ENCODE measurements around the gene DLGAP4. TPM values are rescaled to one million over a fixed set of nuclear protein-coding genes. Genes with fewer than 3 reads are reported as not detected.

Gene DLGAP4
- total RNA-seq, 1 experiment from 2014 or later = 40.3 TPM

GRCh38 chr20:36370991-36371790 is 65.1 kb downstream of the DLGAP4 start:
- Histone ChIP-seq H3K27me3 (ENCODE audit: insufficient read depth, low read length) (0 out of 2 replicates have a peak, but pooled peaks cover 2% of the 10 kb centered on the region), H3K4me2 (ENCODE audit: low read length) (no peak overlapping the region), H3K9me2 (ENCODE audit: insufficient read depth) (no peaks in the 10 kb centered on the region), H4K20me1 (ENCODE audit: insufficient read depth) (no peaks in the 10 kb centered on the region), H3K27ac (ENCODE audit: low read depth, low read length) (no peak overlapping the region), H2AFZ (ENCODE audit: low read depth, low read length, poor library complexity, severe bottlenecking) (no peak overlapping the region), H3K4me3 (replicated peaks in 1 of 2; ENCODE audit: low read depth in 1 of 2, low read length in 2 of 2) (no peak overlapping the region), H3K9me3 (ENCODE audit: control insufficient read depth in 1 of 2, insufficient read depth in 1 of 2, low read depth in 1 of 2, low read length in 2 of 2) (no peaks in the 10 kb centered on the region), H3K9ac (ENCODE audit: low read length) (no peak overlapping the region), H3K4me1 (ENCODE audit: control insufficient read depth in 1 of 2, insufficient read depth in 2 of 2, low read length in 2 of 2) (no peaks in the 10 kb centered on the region), H3K79me2 (ENCODE audit: insufficient read depth, low read length) (no peaks in the 10 kb centered on the region), H3K36me3 (ENCODE audit: control insufficient read depth in 1 of 2, insufficient read depth in 2 of 2, low read length in 2 of 2) (no peaks in the 10 kb centered on the region)
- no peak for TF ChIP-seq CTCF (IDR thresholded peaks at IDR 0.05 in 2 of 3, conservative IDR thresholded peaks at IDR 0.05 in 1 of 3; ENCODE audit: borderline replicate concordance in 1 of 3, insufficient read depth in 1 of 3, low read depth in 2 of 3, low read length in 2 of 3)
- no peak for TF ChIP-seq RAD21 (IDR thresholded peaks at IDR 0.05; ENCODE audit: low read depth)
- no peak for TF ChIP-seq MAX (IDR thresholded peaks at IDR 0.05)
- no peak for TF ChIP-seq ZFX (IDR thresholded peaks at IDR 0.05)
- no peak for TF ChIP-seq ZNF274 (IDR thresholded peaks at IDR 0.05; ENCODE audit: low read depth, low read length)
- TF ChIP-seq EZH2phosphoT487 (IDR thresholded peaks at IDR 0.05; ENCODE audit: borderline replicate concordance) = no peak
- no peak for TF ChIP-seq YY1 (IDR thresholded peaks at IDR 0.05; ENCODE audit: extremely low read depth, insufficient replicate concordance, low read depth, low read length)
- TF ChIP-seq SIN3A (IDR thresholded peaks at IDR 0.05; ENCODE audit: low read depth) = no peak
- no peak for TF ChIP-seq ELF1 (IDR thresholded peaks at IDR 0.05; ENCODE audit: borderline replicate concordance, low read depth)
- no peak for TF ChIP-seq SP1 (IDR thresholded peaks at IDR 0.05; ENCODE audit: low read depth)
- no peak for TF ChIP-seq ZBTB33 (IDR thresholded peaks at IDR 0.05; ENCODE audit: extremely low read depth, insufficient replicate concordance, low read length)
- ChIA-PET CTCF (no interaction called here), POLR2A (no interaction called here), RAD21 (ENCODE audit: low non-redundant PET in 1 of 2, low total read pairs in 2 of 2, uncharacterized antibody in 2 of 2, unreplicated experiment in 2 of 2) (no interaction called here)
- DNase-seq (ENCODE audit: low read depth, low spot score) (no peak), ATAC-seq (no peak)
- no TSS peak for BruUV-seq (replicated peaks)
- intact Hi-C loops (cut with micrococcal nuclease) = no loop called here
